HCEC 1CT (cell line): Measurements from ENCODE around the gene HPCAL4.

Experiments used
- DNase-seq: peaks from one replicate; pipeline ENCODE4 v3.0.0-alpha.2; 2017

HPCAL4 gene

DNA sequence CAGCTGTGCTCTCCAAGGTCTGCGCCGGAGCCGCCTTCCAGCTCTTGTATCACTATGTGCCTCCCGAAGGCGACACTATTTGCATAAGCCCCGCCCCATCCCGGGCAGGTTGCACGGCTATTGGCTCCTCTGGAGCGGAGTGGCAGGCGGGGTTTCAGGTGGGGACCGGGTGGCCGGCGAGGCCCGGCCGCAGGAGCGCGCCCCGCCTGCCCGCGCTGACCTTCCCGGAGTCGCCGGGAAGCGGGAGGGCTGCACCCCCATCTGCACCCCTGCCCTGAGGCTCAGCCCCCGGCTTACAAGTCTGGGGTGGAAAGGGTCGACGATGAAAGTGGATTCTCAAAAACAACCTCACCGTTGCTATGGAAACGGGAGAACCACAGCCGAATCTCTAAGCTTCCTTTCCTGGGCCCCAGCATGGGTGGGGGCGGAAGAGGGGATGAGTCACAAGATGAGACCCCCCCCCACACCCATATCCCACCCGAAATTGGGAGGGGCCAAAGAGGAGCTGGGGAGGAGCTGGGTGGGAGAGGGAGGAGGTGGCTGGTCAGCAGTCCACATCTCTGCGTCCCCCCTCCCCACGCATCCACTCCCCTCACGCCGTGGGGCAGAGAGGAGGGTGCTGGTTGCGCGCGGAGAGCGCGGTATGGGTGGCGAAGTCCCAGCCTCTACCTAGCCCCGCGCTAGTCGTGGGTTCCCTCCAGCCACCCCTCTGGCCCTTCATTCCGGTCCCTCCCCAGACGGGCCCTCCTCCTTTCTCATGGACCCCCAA lies at the start of gene HPCAL4:
TSS of gene HPCAL4 (minus strand) at position 51 of the 769 bp plus-strand sequence. CDS start 6,830 bp downstream, outside the sequence.
- DNase-seq, result no peak

GRCh38 chr1:39738622-39739366 lies 47.6 kb upstream of the HPCAL4 start, which contains the start of gene PPIE:
TSS of gene PPIE (plus strand) at chr1:39738882. CDS start at chr1:39738901, 19 bp downstream.
- DNase-seq, result peak; percentile 86

GRCh38 chr1:39737546-39738169 lies 46.4 kb upstream of the HPCAL4 start:
- no peak for DNase-seq

- DNase-seq, result no peak
These were observed 44.5 kb upstream of the HPCAL4 start for GRCh38 chr1:39735731-39736130.

DNA sequence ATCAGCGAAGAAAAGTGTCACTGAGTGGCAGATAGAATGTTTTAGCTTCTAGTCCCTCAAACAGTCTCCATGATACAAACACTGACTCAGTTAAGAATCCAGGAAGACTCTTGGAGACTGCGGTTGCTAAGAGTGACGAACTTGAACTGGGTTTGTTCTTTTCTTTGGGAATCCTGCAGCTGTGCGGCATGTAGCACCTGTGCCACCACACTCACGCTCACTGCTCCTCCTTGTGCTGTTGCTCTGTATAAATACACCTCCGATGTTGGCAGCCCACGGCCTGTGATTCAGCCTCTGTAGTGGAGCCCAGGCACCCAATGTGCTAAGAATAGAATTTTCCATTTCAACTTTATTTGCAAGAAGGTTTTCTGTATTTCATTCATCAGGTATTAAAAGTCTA lies 41.9 kb upstream of the HPCAL4 start:
- DNase-seq, result no peak

- no peak for DNase-seq
These were observed 41.5 kb upstream of the HPCAL4 start for GRCh38 chr1:39732730-39733129.

GRCh38 chr1:39729842-39730241 lies 38.6 kb upstream of the HPCAL4 start:
- no peak for DNase-seq

DNA sequence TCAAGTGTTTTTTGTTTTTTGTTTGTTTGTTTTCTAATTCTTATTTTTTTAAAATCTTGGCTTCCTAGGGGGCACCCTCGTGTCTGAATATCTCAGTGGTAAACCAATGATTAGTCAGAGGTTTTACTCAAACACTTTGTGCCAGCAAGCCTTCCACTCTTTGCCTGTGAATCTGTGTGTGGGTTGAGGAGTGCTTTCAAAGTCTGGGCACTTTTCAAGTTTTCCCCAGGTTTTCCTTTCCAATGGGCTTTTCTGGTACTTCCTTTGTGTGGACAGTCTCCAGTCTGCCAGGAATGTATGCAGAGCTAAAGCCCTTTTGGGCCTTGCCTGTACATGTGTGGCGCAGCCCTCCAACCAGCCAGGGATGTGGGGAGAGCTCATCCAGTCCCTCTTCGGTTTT lies 37.8 kb upstream of the HPCAL4 start:
- peak; percentile 33 for DNase-seq

DNA sequence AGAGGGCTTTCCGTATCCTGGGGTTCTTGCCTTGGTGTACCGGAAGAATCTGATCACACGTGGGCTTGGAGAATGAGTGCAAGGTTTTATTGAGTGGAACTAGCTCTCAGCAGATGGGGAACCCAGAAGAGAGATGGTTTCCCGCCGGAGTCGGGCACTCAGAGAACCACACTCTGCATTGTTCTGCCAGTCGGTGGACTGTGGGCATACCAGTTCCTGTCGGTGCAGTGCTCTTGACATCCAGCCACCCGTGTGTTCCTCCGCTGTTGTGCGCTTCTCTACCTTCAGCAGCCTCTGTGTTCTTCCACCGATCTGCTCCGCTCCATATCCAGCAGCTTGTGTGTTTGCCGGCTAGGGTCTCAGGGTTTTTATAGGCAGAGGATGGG lies 36.7 kb upstream of the HPCAL4 start:
- DNase-seq, result no peak

- DNase-seq, result no peak
These were observed 36.1 kb upstream of the HPCAL4 start for GRCh38 chr1:39727221-39727931.

GRCh38 chr1:39726600-39726999 lies 35.4 kb upstream of the HPCAL4 start:
- no peak for DNase-seq

- peak; percentile 11 for DNase-seq
These were observed 31.3 kb upstream of the HPCAL4 start for GRCh38 chr1:39722495-39722894.

GRCh38 chr1:39721664-39722063 lies 30.4 kb upstream of the HPCAL4 start:
- DNase-seq, result no peak

DNA sequence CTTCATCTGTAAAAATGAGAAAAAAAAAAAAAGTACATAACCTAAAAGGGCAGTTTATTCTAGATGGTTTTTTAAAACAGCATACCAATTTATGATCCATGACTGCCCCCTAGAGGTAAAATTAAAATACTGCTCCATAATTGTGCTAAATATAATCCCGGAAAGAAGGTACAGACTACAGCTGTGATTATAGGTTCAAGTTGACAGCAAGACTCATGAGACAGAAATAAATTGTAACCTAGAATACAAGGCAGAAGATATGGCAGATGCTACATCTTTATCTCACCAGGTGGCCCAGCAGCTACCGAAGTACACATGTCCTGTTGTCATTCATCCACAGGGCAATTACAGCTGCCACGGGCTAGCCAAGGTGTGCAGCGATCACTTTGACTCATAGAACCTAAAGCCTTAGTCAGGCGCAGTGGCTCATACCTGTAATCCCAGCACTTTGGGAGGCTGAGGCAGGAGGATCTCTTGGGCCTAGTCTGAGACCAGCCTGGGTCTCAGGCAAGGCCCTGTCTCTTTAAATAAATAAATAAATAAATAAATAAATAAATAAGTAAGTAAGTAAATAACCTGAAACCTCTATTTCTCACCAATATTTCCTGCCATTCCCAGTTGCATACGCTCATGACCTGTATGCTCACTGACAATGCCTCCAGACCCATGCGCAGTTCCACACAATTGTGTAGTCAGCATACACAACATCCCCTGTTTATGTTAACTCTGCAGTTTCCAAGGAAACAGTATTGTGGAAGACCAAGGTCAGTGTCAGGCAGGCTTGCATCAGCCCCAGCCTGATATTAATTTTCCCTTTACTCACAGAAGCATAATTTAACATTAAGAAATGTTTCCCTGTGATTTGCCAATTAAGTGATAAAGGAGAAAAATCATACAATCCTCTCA lies 29.1 kb upstream of the HPCAL4 start:
- peak; percentile 62 for DNase-seq

GRCh38 chr1:39717809-39718208 lies 26.6 kb upstream of the HPCAL4 start:
- no peak for DNase-seq

GRCh38 chr1:39713557-39713956 lies 22.3 kb upstream of the HPCAL4 start:
- no peak for DNase-seq

DNA sequence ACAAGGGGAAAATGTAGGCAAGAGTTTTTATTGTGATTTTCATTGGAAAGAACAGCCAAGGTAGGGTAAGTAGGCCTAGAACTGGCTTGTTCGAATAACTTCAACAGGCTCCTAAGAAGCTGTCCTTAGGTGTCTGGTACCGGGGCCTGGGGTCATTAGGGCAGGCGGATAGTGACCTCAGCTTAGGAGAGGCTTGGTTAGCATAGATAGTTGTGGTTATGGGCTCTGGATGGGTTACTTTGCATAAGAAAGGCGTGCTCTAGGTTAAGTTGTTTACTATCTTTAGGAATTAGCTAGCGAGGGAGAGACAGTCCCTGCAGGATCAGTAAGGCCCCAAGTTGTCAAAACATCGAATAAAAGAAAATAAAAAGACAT lies 20.7 kb upstream of the HPCAL4 start:
- DNase-seq, result no peak

DNA sequence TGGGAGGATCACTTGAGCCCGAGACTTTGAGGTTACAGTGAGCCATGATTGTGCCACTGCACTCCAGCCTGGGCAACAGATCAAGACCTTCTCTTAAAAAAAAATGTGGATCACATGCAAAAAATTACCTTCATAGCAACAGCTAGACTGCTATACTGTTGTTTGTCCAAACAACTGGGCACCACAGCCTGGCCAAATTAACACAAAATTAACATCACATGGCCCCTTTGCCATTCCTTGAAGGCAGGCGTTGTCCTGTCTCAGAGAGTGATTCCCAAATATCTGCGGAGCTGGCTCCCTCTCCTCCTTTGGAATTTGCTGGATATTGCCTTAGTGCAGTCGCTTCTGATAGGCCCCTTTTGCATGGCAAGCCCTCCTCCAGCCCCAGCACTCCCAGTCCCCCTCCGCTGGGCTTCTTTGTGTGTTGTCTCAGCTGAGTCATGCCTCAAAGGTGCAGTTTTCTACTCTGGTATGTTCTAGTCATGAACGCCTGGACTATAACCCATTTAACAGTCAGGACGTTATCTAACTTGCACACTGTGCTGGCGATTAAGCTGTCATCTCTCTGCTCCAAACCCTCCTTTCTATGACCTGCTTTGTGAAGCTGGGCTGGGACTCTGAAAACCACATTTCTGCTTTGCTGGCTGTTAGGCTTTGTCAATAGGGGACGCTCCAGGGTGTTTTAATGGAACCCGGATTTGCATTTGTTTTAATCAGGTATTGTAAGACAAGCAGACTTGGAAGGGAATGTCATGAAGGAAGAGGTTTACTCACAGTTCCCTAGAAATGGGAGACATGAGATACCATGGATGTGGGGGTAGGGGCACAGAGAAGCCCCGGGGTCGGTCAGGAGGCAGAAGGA lies 20.1 kb upstream of the HPCAL4 start:
- DNase-seq, result no peak

DNA sequence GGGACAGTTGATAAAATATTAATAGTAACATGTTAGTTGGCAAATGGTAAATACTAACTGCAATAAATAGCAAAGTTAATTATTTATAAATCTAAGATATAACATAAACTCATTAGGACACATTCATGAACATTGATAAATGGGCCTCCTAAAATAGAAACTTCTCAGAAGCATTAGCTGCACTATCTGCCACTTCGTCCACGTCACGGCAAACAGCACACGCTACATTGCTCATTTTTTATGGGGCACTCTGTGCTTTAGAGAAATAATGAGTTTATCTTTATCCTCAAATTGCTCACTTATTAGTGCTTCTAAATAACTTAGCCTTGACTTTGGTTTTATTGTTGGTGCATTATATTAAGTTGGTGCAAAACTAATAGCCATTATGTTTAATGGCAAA lies 16.3 kb upstream of the HPCAL4 start:
- no peak for DNase-seq

GRCh38 chr1:39704757-39705156 lies 13.5 kb upstream of the HPCAL4 start:
- DNase-seq, result no peak

GRCh38 chr1:39701049-39701439 lies 9.8 kb upstream of the HPCAL4 start:
- DNase-seq, result no peak
